Measurements from ENCODE around the gene PRDM13.
"Not testable (repeated sequence)": the region's sequence is repeated elsewhere in the genome, so short reads cannot be mapped to it uniquely, and the experiment has no call there.

PRDM13 gene

GRCh38 chr6:99629293-99629692 lies 22.7 kb downstream of the PRDM13 start:
- no peak for DNase-seq (ENCODE audit: low spot score)

GRCh38 chr6:99637629-99638028 lies 31.0 kb downstream of the PRDM13 start:
- DNase-seq (ENCODE audit: low spot score): no peak

- DNase-seq (ENCODE audit: low spot score): not testable (repeated sequence)
These were observed 31.7 kb downstream of the PRDM13 start for GRCh38 chr6:99638358-99638757.

GRCh38 chr6:99641270-99641669 lies 34.6 kb downstream of the PRDM13 start:
- no peak for DNase-seq (ENCODE audit: low spot score)

- DNase-seq (ENCODE audit: low spot score): no peak
These were observed 39.4 kb downstream of the PRDM13 start for GRCh38 chr6:99645986-99646385.

- not testable (repeated sequence) for DNase-seq (ENCODE audit: low spot score)
These were observed 43.5 kb downstream of the PRDM13 start for GRCh38 chr6:99650091-99650571.

- no peak for DNase-seq (ENCODE audit: low spot score)
These were observed 53.6 kb downstream of the PRDM13 start for GRCh38 chr6:99660206-99660605.

GRCh38 chr6:99661870-99662269 lies 55.2 kb downstream of the PRDM13 start:
- no peak for DNase-seq (ENCODE audit: low spot score)

- DNase-seq (ENCODE audit: low spot score): no peak
These were observed 56.0 kb downstream of the PRDM13 start for GRCh38 chr6:99662616-99663015.
